Stimulated activated naive CD4-positive, alpha-beta T cell (primary cell): Measurements from ENCODE around the gene PLCL2.

Source experiments
- DNase-seq, 6 experiments: peaks; one replicate each; lab custom pipeline; 2025; lab: John Stamatoyannopoulos, UW

Gene PLCL2

DNA sequence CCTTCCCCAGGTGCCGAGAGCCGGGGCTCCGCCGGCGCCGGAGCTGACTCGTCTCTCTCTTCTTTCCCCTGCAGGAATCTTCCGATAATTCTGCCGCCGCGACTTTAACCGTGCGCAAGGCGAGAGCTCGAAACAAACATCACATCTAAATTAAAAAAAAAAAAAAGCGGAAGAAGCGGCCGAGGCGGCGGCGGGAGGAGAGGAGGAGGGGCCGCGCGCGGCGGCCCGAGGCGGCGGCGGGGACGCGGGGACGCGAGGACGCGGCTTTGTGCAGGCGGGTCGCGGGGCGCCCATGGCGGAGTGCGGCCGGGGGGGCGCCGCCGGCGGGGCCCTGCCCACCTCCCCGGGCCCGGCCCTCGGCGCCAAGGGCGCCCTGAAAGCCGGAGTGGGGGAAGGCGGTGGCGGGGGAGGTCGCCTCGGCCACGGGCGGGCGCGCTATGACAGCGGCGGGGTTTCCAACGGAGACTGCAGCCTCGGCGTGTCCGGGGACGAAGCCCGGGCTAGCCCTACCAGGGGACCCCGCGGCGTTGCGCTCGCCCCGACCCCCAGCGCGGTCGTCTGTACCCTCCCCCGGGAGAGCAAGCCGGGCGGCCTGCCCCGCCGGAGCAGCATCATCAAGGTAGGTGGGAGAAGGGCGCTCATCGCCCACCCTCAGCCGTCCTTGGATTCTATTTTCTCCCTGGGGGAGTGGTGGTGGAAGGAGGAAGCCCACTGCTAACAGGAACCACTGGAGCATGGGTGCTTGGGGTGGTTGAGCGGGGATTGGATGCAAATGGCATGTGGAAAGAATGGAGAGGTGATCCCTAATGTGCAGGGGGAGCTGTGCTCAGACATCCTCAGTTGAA lies at the start of gene PLCL2:
TSS of gene PLCL2 (plus strand) at position 208 of the 845 bp plus-strand sequence. CDS start at position 293, 85 bp downstream.
- peak; percentile 73 to 79 (median 74) for DNase-seq

DNA sequence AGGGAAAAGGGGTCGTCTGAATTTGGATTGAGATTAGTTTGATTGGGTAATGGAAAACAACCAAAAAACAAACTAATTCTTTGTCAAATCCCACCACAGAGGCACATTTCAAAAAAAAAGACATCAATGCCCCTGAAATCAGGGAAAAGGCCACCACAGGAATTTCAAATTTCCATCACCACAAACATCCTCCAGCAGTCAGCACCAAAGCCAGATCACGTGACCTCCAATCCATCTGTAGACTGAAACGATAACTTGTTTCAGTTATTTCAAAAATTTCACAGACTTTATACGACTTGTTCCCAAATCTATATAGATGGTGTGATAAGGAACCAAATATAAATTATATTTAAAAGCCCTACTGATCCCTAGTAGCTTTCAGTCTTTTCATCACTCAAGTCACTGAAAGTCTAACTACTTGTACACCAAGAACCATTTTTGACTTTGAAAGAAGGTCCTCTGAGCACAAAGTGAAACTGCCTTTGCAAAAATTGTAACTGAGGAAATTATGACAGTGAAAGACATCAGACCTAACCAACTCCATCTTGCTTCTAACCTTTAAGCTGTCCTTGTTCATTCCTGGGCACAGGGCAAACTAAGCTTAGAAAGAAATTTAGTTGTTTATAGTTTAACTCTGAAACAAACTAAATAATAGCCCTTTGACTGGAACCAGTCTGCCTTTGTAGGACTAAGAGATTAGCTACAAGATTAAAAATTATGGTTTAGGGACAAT lies 48.1 kb upstream of the PLCL2 start:
- DNase-seq = no peak

DNA sequence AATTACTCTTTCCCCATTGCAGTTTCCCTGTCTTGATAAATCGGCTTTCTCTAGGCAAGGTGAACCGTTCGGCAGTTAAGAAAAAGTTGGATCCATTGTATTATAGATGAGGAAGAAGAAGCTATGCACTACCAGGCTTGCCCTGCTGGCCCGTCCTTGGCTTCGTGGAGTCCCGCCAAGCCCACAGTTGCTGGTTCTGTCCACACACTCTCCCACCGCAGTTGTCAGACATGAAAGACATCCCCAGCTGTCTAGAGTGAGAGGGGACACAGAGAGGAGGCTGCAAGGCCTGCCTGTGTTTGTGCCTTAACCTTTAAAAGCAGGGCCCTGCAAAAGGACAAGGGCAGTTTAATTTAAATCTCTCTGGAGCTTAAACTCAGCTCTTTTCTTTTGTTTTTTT lies 47.2 kb upstream of the PLCL2 start:
- no peak for DNase-seq

DNA sequence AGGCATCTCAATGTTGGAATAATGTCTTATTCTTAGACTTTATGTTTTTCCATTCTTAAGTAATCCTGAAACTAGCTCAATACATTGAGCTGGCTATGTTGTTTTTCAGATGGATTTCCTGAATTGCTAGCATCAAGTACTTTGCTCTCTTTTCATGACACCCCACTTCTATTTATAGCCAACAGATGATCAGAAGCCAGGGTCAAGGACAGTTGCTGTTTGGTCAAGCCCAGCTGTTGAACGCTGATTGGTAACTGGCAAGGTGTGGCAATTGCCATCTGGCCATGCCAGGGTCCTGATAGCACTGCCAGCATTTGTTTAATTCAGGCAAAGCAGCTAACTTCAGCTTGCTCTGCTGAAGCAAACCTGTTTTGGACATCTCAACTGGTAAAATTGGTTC lies 46.2 kb upstream of the PLCL2 start:
- DNase-seq = no peak

DNA sequence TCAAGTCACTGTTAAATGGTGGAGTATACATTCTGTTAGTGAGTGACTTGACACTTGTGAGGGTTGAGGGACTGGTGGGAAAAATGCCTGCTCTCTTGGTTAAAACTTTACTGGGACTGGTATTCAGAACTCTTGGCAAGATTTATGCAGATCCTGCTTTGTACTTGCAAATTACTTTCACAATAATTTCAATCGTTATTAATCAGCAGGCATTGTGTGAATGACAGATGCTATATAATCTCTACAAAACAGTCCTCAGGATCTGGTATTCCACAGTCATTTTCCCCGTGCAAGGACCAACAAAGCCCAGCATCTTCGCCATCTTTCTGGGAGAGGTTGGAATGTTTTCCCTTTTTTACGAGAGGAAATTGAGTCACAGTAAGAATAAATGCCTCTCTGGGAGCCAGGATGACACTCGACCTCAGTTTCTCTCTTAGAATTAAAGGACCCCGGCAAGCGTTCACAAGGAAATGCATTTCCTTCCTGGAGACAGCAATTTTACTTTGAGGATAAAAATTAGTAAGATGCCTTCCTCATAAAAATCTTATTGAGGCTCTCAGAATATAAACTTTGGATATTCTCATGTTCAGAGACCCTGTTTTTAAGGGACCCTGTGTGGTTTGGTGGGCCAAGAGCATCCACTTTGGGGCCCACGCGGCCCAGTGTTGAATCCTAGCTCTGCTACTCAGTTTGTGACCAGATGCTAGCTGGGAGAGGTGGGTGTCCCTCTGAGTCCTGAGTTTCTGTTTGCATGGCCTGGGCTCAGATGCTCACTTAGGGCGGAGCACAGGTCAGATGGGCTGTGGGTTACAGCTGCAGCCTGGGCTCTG lies 45.3 kb upstream of the PLCL2 start:
- no peak for DNase-seq

DNA sequence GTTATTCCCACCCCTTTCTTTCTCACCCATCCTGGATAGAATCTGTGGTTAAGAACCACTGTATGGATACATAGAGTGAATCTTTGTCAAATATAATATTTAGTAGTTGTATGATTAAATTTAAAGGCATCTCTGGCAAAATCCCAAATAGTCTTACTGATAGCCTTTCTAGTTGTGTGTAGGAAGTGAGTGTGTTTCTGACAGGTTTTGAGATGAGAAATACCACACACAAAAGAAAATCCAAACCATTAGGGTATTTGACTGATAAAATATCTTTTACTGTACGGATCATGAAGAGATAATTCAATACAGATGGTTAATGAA lies 44.7 kb upstream of the PLCL2 start:
- DNase-seq = no peak

DNA sequence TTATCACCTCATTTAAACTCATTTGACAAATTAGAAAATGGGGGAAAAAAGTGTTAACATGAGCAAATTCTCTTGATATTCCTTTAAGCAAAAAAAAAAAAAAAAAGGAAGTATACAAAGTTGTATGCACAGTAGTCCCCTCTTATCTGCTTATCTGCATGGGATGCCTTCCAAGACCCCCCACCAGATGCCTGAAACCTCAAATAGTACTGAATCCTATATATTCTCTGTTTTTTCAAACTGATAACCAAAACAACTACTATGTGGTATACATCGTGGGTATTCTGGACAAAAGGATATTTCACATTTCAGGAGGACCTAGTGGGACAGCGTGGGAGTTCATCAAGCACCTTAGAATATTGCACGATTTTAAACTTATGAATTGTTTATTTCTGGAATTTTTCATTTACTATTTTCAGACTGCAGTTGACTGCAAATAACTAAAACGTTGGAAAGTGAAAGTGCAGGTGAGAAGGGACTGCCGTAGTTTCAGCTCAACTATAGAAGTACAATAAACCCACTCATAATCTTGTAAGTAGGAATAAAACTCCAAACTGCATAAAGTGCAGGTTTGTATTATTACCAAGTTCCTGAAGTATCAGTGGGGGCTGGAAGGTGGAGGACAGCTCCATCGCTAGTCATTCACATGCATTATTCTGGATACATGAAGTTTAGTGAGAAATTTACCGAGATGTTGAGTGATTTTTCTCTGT lies 43.6 kb upstream of the PLCL2 start:
- peak in 1 of 6 experiments; percentile 17 for DNase-seq

DNA sequence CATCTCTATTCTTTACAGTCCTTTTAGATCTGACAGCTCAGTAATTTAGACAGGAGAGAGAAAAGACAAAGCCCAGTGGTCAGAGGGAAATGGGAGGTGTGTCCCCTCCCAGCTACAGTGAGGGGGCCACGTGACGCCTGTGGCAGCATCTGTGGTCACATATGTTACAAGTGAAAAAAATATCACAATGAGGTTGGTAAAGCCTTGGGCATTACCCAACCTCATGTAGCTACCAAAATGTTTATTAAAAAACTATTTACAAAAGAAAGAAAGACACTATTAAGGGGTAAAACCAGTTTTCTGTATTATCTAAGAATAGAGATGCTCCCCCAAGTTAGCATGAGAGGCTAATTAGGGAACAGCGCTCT lies 42.9 kb upstream of the PLCL2 start:
- DNase-seq = peak in 3 of 6 experiments; percentile 22 to 55 (median 35)

DNA sequence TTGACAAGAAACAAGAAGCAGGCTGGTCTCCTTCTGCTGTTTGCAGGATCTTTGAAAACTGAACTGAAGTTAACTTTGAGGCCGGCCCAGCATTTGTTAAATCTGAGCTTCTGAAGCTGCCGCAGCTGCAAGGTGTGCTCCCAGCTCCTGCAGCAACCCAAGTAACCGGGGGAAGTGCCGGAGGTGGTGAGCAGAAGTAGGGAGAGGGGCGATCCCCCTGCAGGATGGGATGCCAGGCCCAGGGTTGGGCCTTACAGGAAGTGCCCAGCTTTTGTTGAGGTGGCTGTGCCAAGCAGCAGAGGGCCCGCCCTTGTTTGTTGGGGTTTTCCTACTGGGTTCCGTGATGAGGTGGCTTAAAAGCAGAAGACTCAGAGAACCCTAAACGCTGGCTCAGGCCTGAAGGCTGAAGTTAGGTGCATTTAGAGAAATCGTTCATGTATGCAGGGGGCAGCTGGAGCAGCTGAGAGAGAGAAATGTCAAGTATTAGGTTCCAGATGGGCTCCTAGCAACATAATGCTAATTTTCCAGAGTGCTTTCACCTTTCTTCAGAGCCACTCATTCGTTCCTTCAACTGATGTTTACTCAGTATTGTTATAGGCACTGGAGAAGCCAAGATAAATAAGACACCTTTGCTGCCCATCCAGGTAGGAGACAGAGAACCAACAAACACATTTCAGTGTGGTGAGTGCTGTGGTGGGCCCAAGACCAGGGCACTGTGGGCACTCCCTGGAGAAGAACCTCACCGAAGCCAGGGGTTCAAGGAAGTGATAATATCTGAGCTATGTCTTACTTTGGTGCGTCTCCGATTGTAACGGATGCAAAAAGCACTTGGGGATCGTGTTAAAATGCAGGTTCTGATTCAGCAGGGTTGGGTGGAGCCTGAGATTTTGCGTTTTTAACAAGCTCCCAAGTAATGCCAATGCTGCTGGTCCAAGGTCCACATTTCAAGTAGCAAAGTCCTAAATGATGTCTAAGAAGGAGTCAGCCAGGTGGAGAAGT lies 42.2 kb upstream of the PLCL2 start:
- peak; percentile 52 to 80 (median 73) for DNase-seq

DNA sequence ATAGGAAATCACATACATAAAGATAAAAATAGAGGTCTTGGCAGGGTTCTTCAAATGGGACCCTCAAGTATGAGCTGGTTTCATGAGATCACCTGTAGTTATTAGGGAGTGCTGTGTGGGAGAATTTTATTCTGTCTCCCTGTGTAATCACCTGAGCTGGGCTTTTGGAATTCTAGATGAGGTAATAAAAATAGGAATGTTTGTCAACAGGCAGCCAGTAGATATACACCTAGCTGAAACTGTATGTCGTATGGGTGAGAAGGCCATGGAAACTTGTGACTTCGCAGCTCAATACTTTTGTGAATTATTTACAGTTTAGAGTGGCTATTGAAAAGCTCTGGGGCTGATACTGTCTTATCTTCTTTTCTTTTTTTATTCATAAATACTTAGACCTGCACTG lies 40.5 kb upstream of the PLCL2 start:
- DNase-seq = no peak

DNA sequence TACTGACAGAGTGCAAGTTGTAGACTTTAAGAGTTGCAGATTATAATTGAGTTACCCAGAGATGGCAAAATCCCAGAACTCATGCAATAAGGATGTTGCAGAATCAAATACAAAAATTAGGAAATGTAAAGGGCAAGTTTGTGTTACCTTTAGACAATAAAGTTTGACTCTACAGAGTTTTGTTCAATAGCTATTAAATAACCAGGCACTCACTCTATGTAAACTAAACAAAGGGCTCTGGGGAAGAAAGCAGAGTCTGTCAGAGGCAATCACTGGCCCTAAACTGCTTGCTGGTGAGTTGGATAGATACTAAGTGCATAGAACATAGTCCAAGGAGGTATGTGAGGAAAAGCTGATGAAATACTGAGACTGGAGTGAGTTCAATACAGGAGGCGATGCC lies 40.0 kb upstream of the PLCL2 start:
- DNase-seq = no peak

DNA sequence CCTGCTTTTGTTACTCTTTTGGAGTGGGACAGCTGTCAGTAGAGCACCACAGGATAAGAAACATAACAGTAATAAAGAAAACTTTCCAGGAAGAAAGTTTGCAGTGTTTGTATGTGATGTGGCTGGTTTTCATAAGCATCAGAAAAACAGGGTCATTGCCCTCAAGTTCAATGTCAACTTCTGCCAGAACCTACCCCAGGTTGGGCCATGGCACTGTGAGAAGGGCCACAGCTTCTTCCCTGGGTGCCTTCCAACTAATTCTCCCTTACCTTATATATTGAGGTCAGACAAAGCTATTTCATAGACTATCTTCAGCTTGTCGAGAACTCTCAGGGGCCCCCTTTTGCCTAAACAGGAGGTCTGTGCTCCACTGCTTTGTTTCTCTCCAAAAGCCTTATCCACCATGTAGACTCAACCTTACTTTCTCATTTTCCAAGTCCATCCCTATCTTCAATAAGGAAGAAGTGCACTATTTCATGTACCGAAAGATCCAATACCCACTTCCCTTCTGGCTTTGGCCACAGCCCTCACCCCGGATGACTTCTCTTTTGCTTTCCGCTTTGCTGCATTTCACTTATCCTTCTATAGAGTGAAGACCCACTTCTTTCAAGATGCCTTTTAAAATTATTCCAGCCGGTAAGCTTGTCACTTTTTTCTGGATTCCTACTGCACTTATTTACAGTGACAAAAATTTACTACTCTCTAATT lies 38.2 kb upstream of the PLCL2 start:
- no peak for DNase-seq

DNA sequence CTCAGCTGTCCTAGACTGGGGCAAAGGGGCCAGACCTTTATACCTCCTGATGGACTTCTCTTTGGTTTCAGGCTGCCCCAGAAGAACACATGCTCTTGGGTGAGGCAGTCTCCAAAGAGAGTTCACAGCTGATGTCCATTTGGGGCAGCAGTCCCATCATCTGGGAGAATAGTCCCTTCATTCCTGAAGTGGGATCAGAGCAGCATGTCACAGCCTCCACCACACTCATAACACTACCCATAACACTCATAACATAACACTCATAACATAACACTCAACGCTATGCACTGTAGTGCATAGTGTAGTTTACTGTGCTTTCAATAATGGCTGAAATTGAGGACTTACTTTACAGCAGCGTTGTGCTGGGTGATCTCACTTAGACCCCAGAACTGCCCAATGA lies 36.7 kb upstream of the PLCL2 start:
- no peak for DNase-seq

DNA sequence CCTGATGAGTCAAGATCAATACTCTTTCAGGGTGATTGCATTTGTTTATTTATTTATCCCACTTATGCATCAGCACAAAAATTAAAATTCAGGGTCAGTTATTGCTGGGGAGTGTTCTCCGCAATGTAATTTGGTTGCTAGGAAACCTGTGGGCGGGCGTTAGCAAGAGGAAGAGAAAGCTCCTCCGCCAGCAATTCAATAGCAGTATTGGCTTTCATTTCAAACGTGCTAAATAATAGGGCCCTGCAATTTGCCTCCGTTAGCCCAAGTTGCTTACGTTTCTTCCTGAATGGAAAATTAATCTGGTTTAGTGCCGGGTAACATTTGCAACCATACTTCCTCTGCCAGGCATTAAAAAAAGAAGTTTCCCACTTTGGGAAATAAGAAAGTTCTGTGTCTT lies 35.5 kb upstream of the PLCL2 start:
- peak in 5 of 6 experiments; percentile 31 to 62 (median 58) for DNase-seq

DNA sequence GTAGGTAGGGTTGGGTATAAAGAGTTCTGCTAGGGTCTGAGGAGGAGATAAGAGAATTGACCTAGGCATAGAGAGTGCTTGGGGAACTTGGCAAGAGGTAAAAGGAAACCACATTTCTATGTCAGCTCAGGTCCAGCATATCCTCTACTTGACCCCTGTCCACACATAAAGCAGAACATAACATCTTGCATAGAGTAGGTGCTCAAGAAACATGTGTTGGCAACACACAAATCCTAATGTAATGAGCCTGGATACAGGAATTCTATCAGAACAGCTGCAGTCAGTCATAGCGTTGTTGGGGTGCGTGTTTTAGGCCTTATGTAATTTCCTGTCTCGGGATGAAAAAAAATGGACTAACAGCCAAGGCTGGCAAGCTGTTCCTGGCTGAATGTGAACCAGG lies 35.0 kb upstream of the PLCL2 start:
- no peak for DNase-seq

DNA sequence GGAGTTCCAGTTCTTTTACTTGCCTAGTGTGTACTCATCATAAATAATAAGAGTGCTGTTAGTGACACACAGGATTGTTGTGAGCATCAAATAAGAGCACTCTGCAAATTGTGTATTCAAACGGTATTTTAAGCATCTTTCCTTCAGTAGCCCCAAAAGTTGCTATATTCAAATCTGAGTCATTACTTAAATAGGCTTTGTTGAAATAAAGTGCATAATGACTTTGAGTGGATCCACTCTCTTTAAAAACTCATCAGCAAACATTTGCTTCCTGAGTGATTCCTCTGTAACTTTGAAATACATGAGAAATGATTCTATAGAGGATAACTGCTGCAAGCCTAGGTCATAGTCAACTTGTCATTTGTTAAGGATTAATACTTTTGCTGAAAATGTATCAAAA lies 29.3 kb upstream of the PLCL2 start:
- no peak for DNase-seq

DNA sequence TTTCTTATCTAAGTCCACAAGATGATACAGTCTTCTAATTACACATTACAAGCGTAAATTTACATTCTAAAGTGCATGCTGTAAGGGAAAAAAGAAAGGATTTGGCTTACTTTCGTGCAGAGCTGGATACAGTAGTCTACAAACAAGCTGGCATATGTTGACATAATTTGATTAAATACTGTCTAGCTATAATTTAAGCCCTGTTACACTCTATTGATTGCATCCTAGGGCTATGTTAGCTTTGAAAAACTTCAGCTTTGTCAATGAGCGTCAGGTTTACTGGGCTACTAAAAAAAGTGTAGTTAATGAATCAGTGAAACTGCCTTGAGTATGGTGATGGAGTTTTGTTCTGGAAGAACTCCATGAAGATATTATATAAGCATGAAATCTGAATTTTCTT lies 24.5 kb upstream of the PLCL2 start:
- DNase-seq = no peak

DNA sequence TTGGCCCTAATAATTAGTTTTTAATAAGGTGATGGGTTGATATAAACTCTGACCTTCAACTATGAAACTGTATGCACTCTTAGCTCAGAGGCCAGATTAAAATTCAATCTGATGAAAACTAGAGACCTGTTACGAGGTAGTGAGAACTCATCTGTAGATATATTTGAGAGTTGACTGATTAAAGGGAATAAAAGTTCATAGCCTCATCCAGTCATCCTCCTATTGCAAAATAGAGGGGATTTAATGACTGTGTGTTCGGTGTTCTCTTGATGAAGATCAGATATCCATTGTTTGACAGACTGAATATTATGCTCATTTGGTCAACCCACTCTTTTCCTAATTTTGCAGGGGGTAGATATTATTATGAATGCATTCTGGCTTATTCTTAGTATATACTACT lies 23.3 kb upstream of the PLCL2 start:
- no peak for DNase-seq

DNA sequence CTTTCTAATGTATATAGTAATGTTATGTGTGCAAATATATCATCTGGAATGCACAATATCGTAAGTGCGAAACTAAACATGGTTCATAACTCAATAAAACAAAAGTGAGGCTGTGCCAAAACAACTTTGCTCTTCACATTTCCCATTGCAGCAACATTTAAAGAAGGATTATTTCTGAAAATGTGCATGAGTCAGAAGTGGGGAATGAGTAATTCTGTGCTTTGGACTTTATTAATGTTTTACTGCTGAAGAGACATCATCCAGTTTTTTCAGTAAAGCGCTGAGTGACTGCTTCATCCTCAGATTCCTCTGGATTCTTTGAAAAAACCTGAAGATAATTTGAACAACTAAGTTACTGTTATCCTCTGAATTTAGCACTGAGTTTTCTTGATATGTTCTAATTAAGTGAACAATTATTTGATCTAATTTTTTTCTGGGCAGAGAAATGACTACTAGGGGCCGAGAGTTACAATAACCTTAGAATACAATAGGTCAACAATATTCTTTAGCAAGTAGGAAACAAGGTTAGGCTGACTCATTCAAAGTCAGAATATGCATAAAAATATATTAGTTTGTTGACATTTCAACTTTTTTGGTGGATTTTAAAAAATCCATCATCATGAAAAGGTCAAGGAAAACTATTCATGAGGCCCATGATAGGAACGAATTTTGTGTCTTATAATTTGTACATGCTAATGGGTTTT lies 20.0 kb upstream of the PLCL2 start:
- no peak for DNase-seq
